ENCODE data around the gene LAMB3.

DNA sequence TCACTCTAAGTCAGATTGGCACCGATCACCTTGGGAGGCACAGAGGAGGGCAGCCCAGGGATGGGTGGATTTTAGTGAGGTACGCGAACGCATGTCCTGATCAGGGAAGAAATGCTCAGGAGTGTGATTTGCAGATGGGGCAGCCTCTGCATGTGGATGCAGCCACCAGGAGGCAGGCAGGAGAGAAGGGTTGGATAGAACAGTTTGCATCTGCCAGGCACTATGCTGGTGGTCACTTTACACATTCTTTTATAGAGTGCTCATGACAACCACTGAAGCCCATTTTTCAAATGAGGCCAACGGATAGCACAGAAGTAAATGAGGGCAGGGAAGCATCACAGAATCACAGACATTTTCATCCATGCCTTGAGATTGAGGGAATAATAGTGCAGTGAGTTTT lies 5.7 kb downstream of the LAMB3 start:
- no peak for TF ChIP-seq GATA2 (IDR thresholded peaks at IDR 0.05; ENCODE audit: low read depth, low read length)
- no peak for TF ChIP-seq GATA3 (IDR thresholded peaks at IDR 0.05; ENCODE audit: low read depth, low read length)

Measured in SH-SY5Y (cell line).